Measurements from ENCODE around the gene TRA2B.

The TRA2B gene

DNA sequence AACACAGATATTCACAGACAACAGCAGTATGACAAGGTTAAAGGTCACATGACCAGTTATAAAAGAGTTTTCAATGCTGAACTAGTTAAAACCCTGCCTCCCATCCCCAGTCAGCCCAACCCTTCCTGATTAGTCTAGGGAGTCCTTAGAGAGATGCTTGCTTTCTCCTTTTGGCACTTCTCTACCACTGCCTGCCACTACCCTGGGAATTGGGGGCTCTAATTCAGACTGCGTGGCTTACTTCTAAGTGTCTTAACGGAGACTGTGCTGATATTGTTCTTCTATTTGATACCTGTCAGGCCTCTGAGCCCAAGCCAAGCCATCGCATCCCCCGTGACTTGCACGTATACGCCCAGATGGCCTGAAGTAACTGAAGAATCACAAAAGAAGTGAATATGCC, 11.7 kb upstream of the TRA2B start:
- DNase-seq, result no peak

- DNase-seq, result no peak
These were observed 10.5 kb upstream of the TRA2B start for GRCh38 chr3:185948292-185948691.

DNA sequence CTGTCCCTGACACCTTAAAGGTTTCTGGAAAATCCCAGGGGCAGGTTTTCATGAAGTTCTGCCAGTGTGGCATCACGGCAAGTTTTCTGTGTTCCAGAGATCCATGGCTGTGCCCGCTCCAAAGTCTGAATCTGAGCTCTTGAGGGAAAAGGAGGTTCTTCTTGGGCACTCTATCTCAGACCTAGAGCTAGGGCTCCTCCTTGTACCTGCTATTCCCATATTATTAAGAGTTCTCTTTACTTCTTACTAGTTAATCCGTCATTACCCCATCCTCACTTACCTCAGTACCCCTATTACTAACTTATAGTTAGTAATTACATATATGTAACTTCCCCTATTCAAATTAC, 5.9 kb upstream of the TRA2B start:
- no peak for DNase-seq

GRCh38 chr3:185942907-185943759, 5.3 kb upstream of the TRA2B start:
- peak; percentile 25 for DNase-seq

GRCh38 chr3:185942396-185942795, 4.6 kb upstream of the TRA2B start:
- no peak for DNase-seq

GRCh38 chr3:185940951-185941350, 3.1 kb upstream of the TRA2B start:
- DNase-seq, result no peak

DNA sequence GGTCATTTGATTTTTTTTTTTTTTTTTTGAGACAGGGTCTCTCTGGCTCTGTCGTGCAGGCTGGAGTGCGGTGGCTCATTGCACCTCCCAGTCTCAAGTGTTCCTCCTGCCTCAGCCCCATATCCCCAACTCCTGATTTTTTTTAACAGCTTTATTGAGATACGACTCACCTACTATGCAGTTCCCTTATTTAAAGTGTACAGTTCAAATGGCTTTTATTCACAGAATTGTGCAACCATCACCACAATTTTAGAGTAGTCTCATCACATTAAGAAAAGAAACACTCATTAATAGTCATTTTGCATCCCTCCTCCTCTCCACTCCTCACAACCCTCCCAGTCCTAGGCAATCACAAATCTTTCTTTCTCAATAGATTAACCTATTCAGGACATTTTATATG, 1.9 kb upstream of the TRA2B start:
- DNase-seq, result no peak

GRCh38 chr3:185936814-185937688, 763 bp downstream of the TRA2B start:
- DNase-seq, result peak; percentile 55

- no peak for DNase-seq
These were observed 1.6 kb downstream of the TRA2B start for GRCh38 chr3:185936273-185936629.

- DNase-seq, result no peak
These were observed 2.1 kb downstream of the TRA2B start for GRCh38 chr3:185935465-185936272.

- DNase-seq, result no peak
These were observed 2.9 kb downstream of the TRA2B start for GRCh38 chr3:185934767-185935464.

DNA sequence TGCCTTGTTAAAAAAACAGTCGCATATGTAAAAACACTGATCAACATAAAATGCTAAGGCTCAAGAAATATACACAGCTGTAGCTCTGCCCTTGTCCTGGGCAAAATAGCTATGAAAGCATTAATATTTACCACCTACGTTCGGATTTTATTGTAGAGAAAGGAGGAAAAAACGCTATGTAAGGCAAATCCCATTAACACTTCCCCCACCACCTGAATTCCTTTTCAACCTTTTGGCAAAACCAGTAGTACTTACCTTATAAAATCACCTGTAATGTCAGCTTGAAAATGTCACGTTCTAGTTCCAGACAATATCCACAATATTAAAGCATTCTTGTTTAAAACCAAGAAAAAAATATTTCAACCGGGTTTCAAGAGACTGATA, 3.6 kb downstream of the TRA2B start:
- DNase-seq, result no peak

- no peak for DNase-seq
These were observed 4.2 kb downstream of the TRA2B start for GRCh38 chr3:185933374-185934173.

- DNase-seq, result no peak
These were observed 5.8 kb downstream of the TRA2B start for GRCh38 chr3:185931777-185932612.

DNA sequence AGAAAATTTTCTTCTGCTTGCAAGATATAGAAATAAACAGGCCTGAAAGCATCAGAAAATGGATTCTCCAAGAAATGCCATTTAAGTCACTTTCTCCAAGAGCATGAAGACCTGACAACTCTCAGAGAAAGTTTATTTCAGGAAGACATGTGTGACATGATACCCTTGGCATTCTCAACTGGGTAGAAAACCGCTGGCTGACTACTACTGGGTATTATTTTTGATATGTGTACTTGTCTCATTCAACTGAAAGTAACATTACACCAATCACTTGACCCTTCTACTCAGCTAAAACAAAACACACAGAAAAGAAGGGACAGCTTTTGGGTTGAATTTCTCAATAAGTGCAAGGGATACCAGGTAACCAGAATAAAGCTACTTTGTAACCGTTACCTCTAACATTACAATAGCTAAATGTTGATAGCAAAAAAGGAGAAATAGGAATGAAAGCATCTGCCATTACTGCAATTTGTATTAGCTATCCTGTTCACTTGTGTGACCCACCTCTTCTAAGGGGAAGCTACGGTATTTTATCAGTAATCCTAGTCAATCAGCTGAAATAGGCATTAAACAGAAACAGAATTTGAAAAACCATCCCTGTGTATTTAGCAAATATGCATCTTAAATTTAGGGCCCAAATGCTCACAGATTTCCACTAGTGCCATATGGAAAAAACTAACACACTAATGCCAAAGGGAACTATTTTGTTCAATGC, 7.3 kb downstream of the TRA2B start:
- no peak for DNase-seq

DNA sequence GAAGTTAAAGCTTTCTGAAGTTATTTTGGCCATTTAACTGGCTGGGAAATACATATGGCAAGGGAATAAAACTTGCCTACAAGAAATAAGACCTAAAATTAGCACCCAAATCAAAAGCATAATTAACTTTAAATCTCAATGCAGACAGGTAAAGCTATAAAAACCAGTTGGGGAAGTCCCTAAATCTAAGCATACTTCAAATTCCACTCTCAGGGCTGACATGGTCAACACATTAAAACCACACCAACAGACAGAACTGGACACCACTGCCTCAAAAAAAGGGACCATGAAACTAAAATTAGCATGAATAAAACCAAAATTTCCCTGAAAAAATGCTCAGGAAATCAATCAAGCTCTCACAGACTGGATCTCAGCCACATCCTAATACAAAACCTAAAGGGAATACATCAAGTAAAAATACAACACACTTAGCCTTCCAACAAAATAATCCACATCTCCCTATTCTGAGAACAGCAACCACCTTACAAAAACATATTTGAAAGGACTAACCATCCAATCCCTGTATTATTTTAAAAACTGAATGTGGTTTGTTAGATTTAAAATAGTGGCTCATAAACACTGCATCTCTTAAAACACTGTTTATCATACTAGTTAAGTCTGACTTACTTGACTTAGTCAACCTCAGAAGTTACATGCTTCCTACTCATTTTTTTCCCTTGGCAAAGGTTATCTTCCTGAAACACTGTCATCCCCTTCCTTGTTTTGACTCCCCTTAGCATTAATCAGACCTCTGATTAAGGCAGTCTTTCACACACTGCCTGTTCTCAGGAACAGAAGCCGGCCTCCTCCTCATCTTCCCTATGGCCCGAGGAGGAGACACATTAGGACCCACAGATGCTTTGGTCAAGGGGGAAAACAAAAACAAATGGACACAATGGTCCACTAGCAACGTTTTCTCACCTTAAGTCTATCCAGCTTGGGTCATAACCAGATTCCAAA, 8.3 kb downstream of the TRA2B start:
- no peak for DNase-seq

DNA sequence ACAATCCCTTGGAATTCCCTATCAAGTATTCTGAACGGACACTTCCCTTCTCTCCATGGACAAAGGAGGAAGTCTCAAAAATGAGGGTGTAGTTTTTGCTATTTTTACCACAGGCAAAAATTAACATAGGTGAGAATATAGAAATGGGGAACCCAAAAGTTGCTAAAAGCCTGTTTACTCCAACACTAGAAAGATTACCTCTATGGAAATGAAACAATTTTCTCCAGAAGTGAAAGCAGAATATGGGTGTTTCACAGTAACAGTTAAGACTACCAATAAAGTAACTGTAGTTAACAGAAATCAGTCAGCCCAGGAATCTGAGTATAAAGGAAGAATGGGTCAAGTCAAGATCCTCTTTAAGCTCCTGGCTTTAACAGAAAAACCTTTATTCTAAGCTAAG, 9.3 kb downstream of the TRA2B start:
- no peak for DNase-seq

- DNase-seq, result no peak
These were observed 10.2 kb downstream of the TRA2B start for GRCh38 chr3:185927501-185928200.
